Uterus (tissue), 4 donors: ENCODE results near the gene TSPAN3. TPM values are rescaled to one million over a fixed set of nuclear protein-coding genes. Genes with fewer than 3 reads are reported as not detected.

Experiments
- DNase-seq, 2 donors: peaks; one replicate each; pipeline ENCODE4 v3.0.0-alpha.2; 2019 to 2020
- H3K27ac ChIP-seq, 2 donors: fragments of 200-600 bp; sonication (generic); 1 replicate in 1 of 2; 2 replicates in 1 of 2; pipeline ENCODE4 v1.5.1; 2016 to 2018
- H3K27me3 ChIP-seq, 2 donors: fragments of 200-600 bp; sonication (generic); one replicate each; pipeline ENCODE4 v1.5.1; 2018 to 2019; ENCODE audit warnings: control low read depth in 1 of 2
- H3K36me3 ChIP-seq, 2 donors: fragments of 200-600 bp; sonication (generic); one replicate each; pipeline ENCODE4 v1.5.1; 2019; ENCODE audit warnings: control low read depth in 1 of 2
- H3K4me1 ChIP-seq, 2 donors: fragments of 200-600 bp; sonication (generic); one replicate each; pipeline ENCODE4 v1.5.1; 2018 to 2019; ENCODE audit warnings: control low read depth in 1 of 2
- H3K4me3 ChIP-seq, 2 donors: fragments of 200-600 bp; sonication (generic); 1 replicate in 1 of 2; 2 replicates in 1 of 2; pipeline ENCODE4 v1.5.1; 2018 to 2019; ENCODE audit warnings: mild to moderate bottlenecking in 1 of 2
- H3K9me3 ChIP-seq, 2 donors: fragments of 200-600 bp; sonication (generic); one replicate each; pipeline ENCODE4 v1.5.1; 2019; ENCODE audit warnings: control low read depth in 1 of 2
- POLR2A ChIP-seq, 2 donors: fragments of 450-650 bp; IDR thresholded peaks; one replicate each; pipeline ENCODE4 v1.6.1; 2016; ENCODE audit warnings: antibody characterized with exemption in 2 of 2, mild to moderate bottlenecking in 1 of 2, moderate library complexity in 1 of 2
- intact Hi-C: fragments of 100-400 bp; cut with DNase I; formaldehyde crosslinking; loops from one replicate; pipeline ENCODE4 v1.15.1; 2023; ENCODE audit warnings: low total_unique reads
- total RNA-seq, 4 donors: library from RNA; depleted of rRNA in 3 of 4; stranded (reverse); fragments of >200 nt in 3 of 4; gene quantifications; one replicate each; pipeline versions ENCODE4 v1.1.0 to v1.2.4, GENCODE V29; 2014 to 2023
- TF ChIP-seq, protein P1 (sequence below), 4 experiments: fragments of 200-600 bp in 2 of 4; fragments of 450-650 bp in 2 of 4; sonication (generic) in 2 of 4; IDR thresholded peaks; one replicate each; pipeline ENCODE4 v1.5.1; 2016 to 2019; ENCODE audit warnings: antibody characterized with exemption in 4 of 4, mild to moderate bottlenecking in 2 of 4, moderate library complexity in 1 of 4
- donor health status: DM: yes; HTN: yes; CAD: no.

TSPAN3 gene
- total RNA-seq, 4 donors from 2014 or later = 62.0 to 446 (median 114) TPM

DNA sequence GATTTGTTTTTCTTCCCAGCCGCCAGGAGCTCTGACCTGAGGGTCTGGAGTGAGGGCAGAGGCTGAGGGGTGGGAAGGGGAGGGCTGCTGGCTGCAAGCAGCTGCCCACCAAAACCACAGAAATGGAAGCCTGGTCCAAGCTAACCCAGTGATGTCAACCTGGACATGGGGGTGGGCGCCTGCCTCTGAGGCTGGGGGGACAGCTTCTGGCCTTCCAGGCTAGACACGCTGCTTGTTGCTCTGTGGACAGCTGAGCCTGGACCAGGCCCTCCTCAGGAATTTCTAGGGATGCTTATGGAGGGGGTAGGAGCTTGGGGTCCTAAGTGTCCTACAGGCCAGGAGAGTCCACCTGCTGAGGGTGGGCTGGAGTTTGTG lies 54.6 kb downstream of the TSPAN3 start:
- intact Hi-C loops = no loop called here
- no peak for DNase-seq
- no peaks in the 10 kb centered on the region for H3K36me3 ChIP-seq
- no peaks in the 10 kb centered on the region for H3K4me1 ChIP-seq
- H3K27me3 ChIP-seq = no peaks in the 10 kb centered on the region
- TF ChIP-seq, protein P1, sequence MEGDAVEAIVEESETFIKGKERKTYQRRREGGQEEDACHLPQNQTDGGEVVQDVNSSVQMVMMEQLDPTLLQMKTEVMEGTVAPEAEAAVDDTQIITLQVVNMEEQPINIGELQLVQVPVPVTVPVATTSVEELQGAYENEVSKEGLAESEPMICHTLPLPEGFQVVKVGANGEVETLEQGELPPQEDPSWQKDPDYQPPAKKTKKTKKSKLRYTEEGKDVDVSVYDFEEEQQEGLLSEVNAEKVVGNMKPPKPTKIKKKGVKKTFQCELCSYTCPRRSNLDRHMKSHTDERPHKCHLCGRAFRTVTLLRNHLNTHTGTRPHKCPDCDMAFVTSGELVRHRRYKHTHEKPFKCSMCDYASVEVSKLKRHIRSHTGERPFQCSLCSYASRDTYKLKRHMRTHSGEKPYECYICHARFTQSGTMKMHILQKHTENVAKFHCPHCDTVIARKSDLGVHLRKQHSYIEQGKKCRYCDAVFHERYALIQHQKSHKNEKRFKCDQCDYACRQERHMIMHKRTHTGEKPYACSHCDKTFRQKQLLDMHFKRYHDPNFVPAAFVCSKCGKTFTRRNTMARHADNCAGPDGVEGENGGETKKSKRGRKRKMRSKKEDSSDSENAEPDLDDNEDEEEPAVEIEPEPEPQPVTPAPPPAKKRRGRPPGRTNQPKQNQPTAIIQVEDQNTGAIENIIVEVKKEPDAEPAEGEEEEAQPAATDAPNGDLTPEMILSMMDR (IDR thresholded peaks at IDR 0.05) = no peak
- TF ChIP-seq POLR2A (IDR thresholded peaks at IDR 0.05) = no peak
- no peak overlapping the region for H3K4me3 ChIP-seq
- no peak overlapping the region for H3K27ac ChIP-seq
- no peaks in the 10 kb centered on the region for H3K9me3 ChIP-seq

GRCh38 chr15:77015646-77016320 lies 55.1 kb downstream of the TSPAN3 start:
- no peak overlapping the region for H3K4me3 ChIP-seq
- H3K9me3 ChIP-seq = no peaks in the 10 kb centered on the region
- TF ChIP-seq POLR2A (IDR thresholded peaks at IDR 0.05) = no peak
- TF ChIP-seq, protein P1 (IDR thresholded peaks at IDR 0.05) = no peak
- H3K27me3 ChIP-seq = no peaks in the 10 kb centered on the region
- intact Hi-C loops = no loop called here
- DNase-seq = no peak
- H3K4me1 ChIP-seq = no peaks in the 10 kb centered on the region
- H3K27ac ChIP-seq = no peak overlapping the region
- H3K36me3 ChIP-seq = no peaks in the 10 kb centered on the region

GRCh38 chr15:77014132-77015081 lies 56.5 kb downstream of the TSPAN3 start:
- intact Hi-C loops = no loop called here
- no peaks in the 10 kb centered on the region for H3K27me3 ChIP-seq
- DNase-seq = no peak
- H3K9me3 ChIP-seq = no peaks in the 10 kb centered on the region
- H3K27ac ChIP-seq = no peak overlapping the region
- H3K36me3 ChIP-seq = no peaks in the 10 kb centered on the region
- H3K4me3 ChIP-seq = no peak overlapping the region
- no peaks in the 10 kb centered on the region for H3K4me1 ChIP-seq
- no peak for TF ChIP-seq POLR2A (IDR thresholded peaks at IDR 0.05)
- TF ChIP-seq, protein P1 (IDR thresholded peaks at IDR 0.05) = no peak

GRCh38 chr15:77013776-77014131 lies 57.2 kb downstream of the TSPAN3 start:
- DNase-seq = no peak
- TF ChIP-seq POLR2A (IDR thresholded peaks at IDR 0.05) = no peak
- TF ChIP-seq, protein P1 (IDR thresholded peaks at IDR 0.05) = no peak
- intact Hi-C loops = no loop called here
- Histone ChIP-seq H3K27me3 (no peaks in the 10 kb centered on the region), H3K4me3 (no peak overlapping the region), H3K27ac (no peak overlapping the region), H3K9me3 (no peaks in the 10 kb centered on the region), H3K4me1 (no peaks in the 10 kb centered on the region), H3K36me3 (no peaks in the 10 kb centered on the region)

- no peaks in the 10 kb centered on the region for H3K36me3 ChIP-seq
- H3K27me3 ChIP-seq = no peaks in the 10 kb centered on the region
- H3K9me3 ChIP-seq = no peaks in the 10 kb centered on the region
- no peak for TF ChIP-seq POLR2A (IDR thresholded peaks at IDR 0.05)
- TF ChIP-seq, protein P1 (IDR thresholded peaks at IDR 0.05) = no peak
- no peak for DNase-seq
- H3K4me3 ChIP-seq = no peak overlapping the region
- no peaks in the 10 kb centered on the region for H3K4me1 ChIP-seq
- no peak overlapping the region for H3K27ac ChIP-seq
- intact Hi-C loops = no loop called here
Observed at GRCh38 chr15:77012868-77013267, 58.0 kb downstream of the TSPAN3 start.
